Thoracic aorta (tissue), 2 donors: ENCODE data around the gene UPP1. TPM values are rescaled to one million over a fixed set of nuclear protein-coding genes. Genes with fewer than 3 reads are reported as not detected.

Experiments used
- ATAC-seq: fragments of 150-250 bp; one replicate; pipeline ENCODE4 v1.8.0; 2017; ENCODE audit warnings: low read depth; ENCODE audit not compliant: insufficient number of reproducible peaks, low FRiP score
- DNase-seq: peaks from one replicate; pipeline ENCODE4 v3.0.0-alpha.2; 2020; ENCODE audit warnings: low spot score
- H3K27ac ChIP-seq, 2 donors: fragments of 200-600 bp; sonication (generic); 1 replicate in 1 of 2; 2 replicates in 1 of 2; pipeline ENCODE4 v1.5.1; 2016; ENCODE audit warnings: mild to moderate bottlenecking in 2 of 2, moderate library complexity in 2 of 2
- H3K27me3 ChIP-seq: fragments of 200-600 bp; sonication (generic); replicated peaks from 2 replicates; pipeline ENCODE4 v1.6.0; 2016; ENCODE audit warnings: mild to moderate bottlenecking; ENCODE audit not compliant: insufficient read depth
- H3K36me3 ChIP-seq: fragments of 200-600 bp; sonication (generic); one replicate; pipeline ENCODE4 v1.5.1; 2016
- H3K4me1 ChIP-seq, 2 donors: fragments of 200-600 bp; sonication (generic); 1 replicate in 1 of 2; 2 replicates in 1 of 2; pipeline versions ENCODE4 v1.5.1 to v1.6.0; 2016; ENCODE audit warnings: low read depth in 2 of 2, mild to moderate bottlenecking in 1 of 2; ENCODE audit not compliant: control insufficient read depth in 1 of 2
- H3K4me3 ChIP-seq: fragments of 200-600 bp; sonication (generic); 2 replicates; pipeline ENCODE4 v1.5.1; 2016; ENCODE audit warnings: mild to moderate bottlenecking
- H3K9me3 ChIP-seq: fragments of 200-600 bp; sonication (generic); 2 replicates; pipeline ENCODE4 v1.5.1; 2016
- CTCF ChIP-seq: fragments of 200-600 bp; sonication (generic); IDR thresholded peaks from one replicate; pipeline ENCODE4 v1.5.1; 2019; ENCODE audit warnings: antibody characterized with exemption
- total RNA-seq, 2 donors: library from RNA; depleted of rRNA; stranded (reverse); fragments of >200 nt; gene quantifications; one replicate each; pipeline versions ENCODE4 v1.1.0 to v1.2.3, GENCODE V29; 2016

UPP1 gene
- total RNA-seq, 2 donors from 2014 or later, result 18.0 to 66.1 TPM

GRCh38 chr7:48090095-48090805 is 1.2 kb downstream of the UPP1 start:
- H3K4me1 ChIP-seq, result peaks cover 31 to 54% of the 10 kb centered on the region in 2 donors
- ATAC-seq (no peak), DNase-seq (no peak)
- H3K27me3 ChIP-seq, result no peaks in the 10 kb centered on the region
- no peak for TF ChIP-seq CTCF
- peaks cover 1% of the 10 kb centered on the region for H3K36me3 ChIP-seq
- H3K27ac ChIP-seq, result peak overlapping the region in 1 of 2 donors; percentile 97
- H3K4me3 ChIP-seq, result peak overlapping the region; percentile 81
- no peaks in the 10 kb centered on the region for H3K9me3 ChIP-seq

- no peak overlapping the region for H3K4me3 ChIP-seq
- ATAC-seq (no peak), DNase-seq (no peak)
- H3K27ac ChIP-seq, result no peak overlapping the region
- H3K27me3 ChIP-seq, result no peaks in the 10 kb centered on the region
- peaks cover 3% of the 10 kb centered on the region for H3K36me3 ChIP-seq
- TF ChIP-seq CTCF, result no peak
- no peaks in the 10 kb centered on the region for H3K9me3 ChIP-seq
- peaks cover 29 to 52% of the 10 kb centered on the region in 2 donors for H3K4me1 ChIP-seq
Measured at GRCh38 chr7:48091506-48092433, 2.7 kb downstream of the UPP1 start.

- H3K27ac ChIP-seq, result peak overlapping the region; percentile 43 to 54
- TF ChIP-seq CTCF, result no peak
- DNase-seq, result no peak
- H3K36me3 ChIP-seq, result peaks cover 3% of the 10 kb centered on the region
- H3K9me3 ChIP-seq, result no peaks in the 10 kb centered on the region
- no peaks in the 10 kb centered on the region for H3K27me3 ChIP-seq
- peaks cover 27 to 40% of the 10 kb centered on the region in 2 donors for H3K4me1 ChIP-seq
- no peak overlapping the region for H3K4me3 ChIP-seq
- ATAC-seq, result no peak
Measured at GRCh38 chr7:48094861-48095293, 5.8 kb downstream of the UPP1 start.

GRCh38 chr7:48096273-48096672 is 7.2 kb downstream of the UPP1 start:
- peaks cover 3% of the 10 kb centered on the region for H3K36me3 ChIP-seq
- peaks cover 27 to 36% of the 10 kb centered on the region in 2 donors for H3K4me1 ChIP-seq
- no peak overlapping the region for H3K4me3 ChIP-seq
- H3K9me3 ChIP-seq, result no peaks in the 10 kb centered on the region
- DNase-seq (no peak), ATAC-seq (no peak)
- H3K27ac ChIP-seq, result peak overlapping the region in 1 of 2 donors; percentile 54
- H3K27me3 ChIP-seq, result no peaks in the 10 kb centered on the region
- no peak for TF ChIP-seq CTCF
